Left lung (tissue), 10 donors: Measurements from ENCODE around the gene PHKB. TPM values are rescaled to one million over a fixed set of nuclear protein-coding genes. Genes with fewer than 3 reads are reported as not detected.

Experiments used
- ATAC-seq: fragments of 200-7000 bp; cut with Tn5 transposase; one replicate; pipeline ENCODE4 v1.9.1; 2020; ENCODE audit warnings: moderate library complexity
- DNase-seq, 4 donors: peaks; one replicate each; pipeline ENCODE4 v3.0.0-alpha.2; 2013 to 2020
- H3K27ac ChIP-seq, 2 donors: fragments of 200-600 bp; sonication (generic) in 1 of 2; one replicate each; pipeline versions ENCODE4 v1.5.0 to v1.8.0; 2020 to 2021
- H3K27me3 ChIP-seq, 2 donors: fragments of 200-600 bp; sonication (generic) in 1 of 2; one replicate each; pipeline versions ENCODE4 v1.5.0 to v1.8.0; 2020 to 2021
- H3K36me3 ChIP-seq, 2 donors: fragments of 200-600 bp; sonication (generic) in 1 of 2; one replicate each; pipeline versions ENCODE4 v1.5.0 to v1.8.0; 2020 to 2021
- H3K4me1 ChIP-seq, 2 donors: fragments of 200-600 bp; one replicate each; pipeline ENCODE4 v1.8.0; 2021
- H3K4me3 ChIP-seq, 2 donors: fragments of 200-600 bp; sonication (generic) in 1 of 2; one replicate each; pipeline versions ENCODE4 v1.5.0 to v1.8.0; 2020 to 2021; ENCODE audit warnings: mild to moderate bottlenecking in 1 of 2
- H3K9me3 ChIP-seq, 2 donors: fragments of 200-600 bp; sonication (generic) in 1 of 2; one replicate each; pipeline versions ENCODE4 v1.5.0 to v1.8.0; 2020 to 2021
- CTCF ChIP-seq, 2 donors: fragments of 200-600 bp; sonication (generic) in 1 of 2; IDR thresholded peaks; one replicate each; pipeline versions ENCODE4 v1.5.0 to v1.8.0; 2021; ENCODE audit warnings: antibody characterized with exemption in 2 of 2
- intact Hi-C, 2 donors: fragments of 100-400 bp; cut with DNase I; formaldehyde crosslinking; loops; one replicate each; pipeline versions ENCODE4 v1.11.2 to v1.14.2; 2022
- polyA plus RNA-seq, 6 donors: library from polyadenylated mRNA; unstranded; fragments of 120-200 nt; gene quantifications; one replicate each; pipeline ENCODE4 v1.2.1, GENCODE V29; 2013; ENCODE audit not compliant: insufficient read length in 6 of 6
- total RNA-seq, 2 donors: library from RNA; stranded (reverse); fragmentation: NEBNext Ultra II Directional; extraction: Animal tissue kit (Norgen Biotek cat#: 25700); gene quantifications; one replicate each; pipeline ENCODE4 v1.2.1, GENCODE V29; 2021
- donor health status: DM: no; HTN: yes; CAD: no.
- donor health status: DM: no; HTN: no; CAD: no.

PHKB gene
- total and polyA plus RNA-seq, 8 donors: 76.5 to 104 (median 90.4) TPM

DNA sequence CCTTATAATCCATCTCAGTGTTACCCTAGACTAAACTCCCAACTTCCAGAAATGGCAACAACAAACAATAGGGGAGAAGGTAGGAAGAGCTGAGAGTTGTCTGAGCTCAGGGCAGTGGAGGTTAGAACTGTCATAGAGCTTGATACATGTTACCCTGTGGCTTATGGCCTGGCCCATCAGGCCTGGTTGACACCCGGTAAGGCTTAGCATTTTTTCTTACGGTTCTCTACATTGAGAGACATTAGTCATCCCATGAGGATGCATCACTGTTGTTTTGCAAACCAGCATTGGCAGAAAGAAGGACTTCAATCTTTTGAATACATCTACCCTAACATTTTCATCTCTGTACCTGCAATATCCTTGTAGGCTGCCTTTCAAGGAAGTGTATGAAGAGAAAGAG is 226.6 kb downstream of the PHKB start:
- intact Hi-C loops: no loop called here
- DNase-seq (no peak), ATAC-seq (no peak)
- no peaks in the 10 kb centered on the region for H3K4me1 ChIP-seq
- H3K4me3 ChIP-seq: no peak overlapping the region
- no peaks in the 10 kb centered on the region for H3K27me3 ChIP-seq
- no peak for TF ChIP-seq CTCF (IDR thresholded peaks at IDR 0.05)
- H3K9me3 ChIP-seq: peaks cover 0 to 2% of the 10 kb centered on the region in 2 donors
- no peak overlapping the region for H3K27ac ChIP-seq
- peaks cover 0 to 69% of the 10 kb centered on the region in 2 donors for H3K36me3 ChIP-seq

DNA sequence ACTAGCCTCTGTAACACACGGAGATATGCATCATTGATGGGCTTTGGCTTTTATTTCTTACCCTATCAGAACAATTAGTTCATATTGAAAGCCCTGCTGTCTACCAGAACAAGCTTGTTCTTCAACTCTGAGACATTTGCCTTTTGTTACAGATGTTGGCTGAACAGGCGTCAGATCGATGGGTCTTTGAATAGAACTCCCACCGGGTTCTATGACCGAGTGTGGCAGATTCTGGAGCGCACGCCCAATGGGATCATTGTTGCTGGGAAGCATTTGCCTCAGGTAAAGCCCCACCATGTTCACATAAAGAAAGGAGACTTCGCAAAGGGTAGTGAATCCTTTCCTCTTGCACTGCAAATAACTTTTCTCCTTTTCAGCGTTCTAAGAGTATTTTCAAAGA is 232.1 kb downstream of the PHKB start:
- TF ChIP-seq CTCF (IDR thresholded peaks at IDR 0.05): no peak
- Histone ChIP-seq H3K36me3 (peaks cover 0 to 93% of the 10 kb centered on the region in 2 donors), H3K4me1 (no peaks in the 10 kb centered on the region), H3K27ac (no peak overlapping the region), H3K9me3 (no peaks in the 10 kb centered on the region), H3K27me3 (no peaks in the 10 kb centered on the region), H3K4me3 (no peak overlapping the region)
- ATAC-seq: no peak
- intact Hi-C loops: no loop called here
- no peak for DNase-seq

DNA sequence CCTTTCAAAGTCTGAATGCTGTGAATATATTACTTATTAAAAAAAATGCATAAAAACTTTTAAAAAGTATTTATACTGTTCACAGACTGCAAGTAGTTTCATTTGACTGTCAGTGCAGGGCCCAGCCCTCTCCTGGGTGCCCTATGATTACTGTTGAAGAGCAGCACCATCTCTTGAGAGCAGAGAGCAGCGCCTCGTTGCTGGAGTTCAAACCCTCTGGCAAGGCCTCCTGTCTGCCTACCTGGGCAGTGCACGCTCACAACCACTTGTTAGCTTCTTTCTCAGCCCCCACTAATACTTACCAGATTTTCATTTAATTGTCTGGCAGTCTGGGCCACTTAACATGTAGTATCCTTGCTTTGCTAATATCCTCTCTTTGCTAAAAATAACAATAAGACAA is 233.4 kb downstream of the PHKB start:
- no peak for TF ChIP-seq CTCF (IDR thresholded peaks at IDR 0.05)
- Histone ChIP-seq H3K4me3 (no peak overlapping the region), H3K4me1 (no peaks in the 10 kb centered on the region), H3K36me3 (peaks cover 0 to 95% of the 10 kb centered on the region in 2 donors), H3K27me3 (no peaks in the 10 kb centered on the region), H3K27ac (no peak overlapping the region), H3K9me3 (no peaks in the 10 kb centered on the region)
- intact Hi-C loops: no loop called here
- DNase-seq (no peak), ATAC-seq (no peak)

GRCh38 chr16:47695756-47696155 is 234.6 kb downstream of the PHKB start:
- no peak for TF ChIP-seq CTCF (IDR thresholded peaks at IDR 0.05)
- H3K27ac ChIP-seq: no peak overlapping the region
- ATAC-seq: no peak
- intact Hi-C loops: no loop called here
- H3K9me3 ChIP-seq: no peaks in the 10 kb centered on the region
- DNase-seq: no peak
- peaks cover 0 to 83% of the 10 kb centered on the region in 2 donors for H3K36me3 ChIP-seq
- no peaks in the 10 kb centered on the region for H3K4me1 ChIP-seq
- H3K27me3 ChIP-seq: no peaks in the 10 kb centered on the region
- H3K4me3 ChIP-seq: no peak overlapping the region

DNA sequence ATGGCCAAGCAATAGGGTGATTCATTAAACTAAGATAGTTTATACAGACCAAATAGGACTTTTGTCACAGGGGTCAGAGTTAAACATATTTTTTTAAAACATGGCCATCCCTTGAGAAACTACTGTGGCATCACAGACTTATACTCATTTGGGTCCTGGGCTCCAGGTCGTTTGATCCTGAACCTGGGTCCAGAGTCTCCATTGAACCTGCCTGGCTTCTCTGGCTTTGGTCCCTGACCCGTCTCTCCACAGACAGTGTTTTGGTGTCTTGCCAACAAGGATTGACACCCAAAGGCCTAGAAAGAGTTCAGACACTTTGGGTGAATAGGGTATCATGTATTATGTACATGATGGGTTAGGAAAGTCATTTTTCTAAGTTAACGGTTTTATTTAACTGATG is 236.7 kb downstream of the PHKB start:
- Histone ChIP-seq H3K27ac (no peak overlapping the region), H3K9me3 (no peaks in the 10 kb centered on the region), H3K4me1 (no peaks in the 10 kb centered on the region), H3K4me3 (no peak overlapping the region), H3K36me3 (peaks cover 0 to 67% of the 10 kb centered on the region in 2 donors), H3K27me3 (no peaks in the 10 kb centered on the region)
- ATAC-seq (no peak), DNase-seq (no peak)
- no peak for TF ChIP-seq CTCF (IDR thresholded peaks at IDR 0.05)
- intact Hi-C loops: no loop called here
